Mesothelial cell of epicardium (in vitro differentiated cells): ENCODE data around the gene FOXS1. TPM values are rescaled to one million over a fixed set of nuclear protein-coding genes. Genes with fewer than 3 reads are reported as not detected.

Experiments used
- DNase-seq, 2 experiments: peaks; one replicate each; pipeline ENCODE4 v3.0.0; 2021; ENCODE audit warnings: low spot score in 2 of 2; ENCODE audit not compliant: unreplicated experiment in 2 of 2
- H3K27ac Mint-ChIP-seq: 2 replicates; pipeline ENCODE4 v1.8.0; 2021; ENCODE audit warnings: mixed read lengths
- H3K27me3 Mint-ChIP-seq: 2 replicates; pipeline ENCODE4 v1.8.0; 2021; ENCODE audit warnings: low read depth, mixed read lengths
- H3K36me3 Mint-ChIP-seq: 2 replicates; pipeline ENCODE4 v1.8.0; 2021; ENCODE audit warnings: mixed read lengths
- H3K4me1 Mint-ChIP-seq: 2 replicates; pipeline ENCODE4 v1.8.0; 2021; ENCODE audit warnings: mixed read lengths
- H3K4me3 Mint-ChIP-seq: 2 replicates; pipeline ENCODE4 v1.8.0; 2021; ENCODE audit warnings: mild to moderate bottlenecking, moderate library complexity, mixed read lengths
- H3K9me3 Mint-ChIP-seq: 2 replicates; pipeline ENCODE4 v1.8.0; 2021; ENCODE audit warnings: mixed read lengths
- total RNA-seq: library from RNA; stranded (reverse); gene quantifications from 3 replicates; pipeline ENCODE4 v1.2.1, GENCODE V29; 2021
- TF ChIP-seq, protein P1 (sequence below): fragments of 200-600 bp; sonication (generic); IDR thresholded peaks from one replicate; pipeline ENCODE4 v1.5.0; 2021; ENCODE audit warnings: antibody characterized with exemption; ENCODE audit not compliant: unreplicated experiment

Gene FOXS1
- total RNA-seq, 1 donor from 2014 or later = 1.9 TPM

- DNase-seq = no peak
- Mint-ChIP-seq H3K4me3 (no peak overlapping the region), H3K9me3 (no peaks in the 10 kb centered on the region), H3K36me3 (no peaks in the 10 kb centered on the region), H3K27ac (no peak overlapping the region), H3K27me3 (no peaks in the 10 kb centered on the region), H3K4me1 (peaks cover 6% of the 10 kb centered on the region)
- TF ChIP-seq, protein P1, sequence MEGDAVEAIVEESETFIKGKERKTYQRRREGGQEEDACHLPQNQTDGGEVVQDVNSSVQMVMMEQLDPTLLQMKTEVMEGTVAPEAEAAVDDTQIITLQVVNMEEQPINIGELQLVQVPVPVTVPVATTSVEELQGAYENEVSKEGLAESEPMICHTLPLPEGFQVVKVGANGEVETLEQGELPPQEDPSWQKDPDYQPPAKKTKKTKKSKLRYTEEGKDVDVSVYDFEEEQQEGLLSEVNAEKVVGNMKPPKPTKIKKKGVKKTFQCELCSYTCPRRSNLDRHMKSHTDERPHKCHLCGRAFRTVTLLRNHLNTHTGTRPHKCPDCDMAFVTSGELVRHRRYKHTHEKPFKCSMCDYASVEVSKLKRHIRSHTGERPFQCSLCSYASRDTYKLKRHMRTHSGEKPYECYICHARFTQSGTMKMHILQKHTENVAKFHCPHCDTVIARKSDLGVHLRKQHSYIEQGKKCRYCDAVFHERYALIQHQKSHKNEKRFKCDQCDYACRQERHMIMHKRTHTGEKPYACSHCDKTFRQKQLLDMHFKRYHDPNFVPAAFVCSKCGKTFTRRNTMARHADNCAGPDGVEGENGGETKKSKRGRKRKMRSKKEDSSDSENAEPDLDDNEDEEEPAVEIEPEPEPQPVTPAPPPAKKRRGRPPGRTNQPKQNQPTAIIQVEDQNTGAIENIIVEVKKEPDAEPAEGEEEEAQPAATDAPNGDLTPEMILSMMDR = no peak
Measured at GRCh38 chr20:31821427-31821826, 24.0 kb downstream of the FOXS1 start.

DNA sequence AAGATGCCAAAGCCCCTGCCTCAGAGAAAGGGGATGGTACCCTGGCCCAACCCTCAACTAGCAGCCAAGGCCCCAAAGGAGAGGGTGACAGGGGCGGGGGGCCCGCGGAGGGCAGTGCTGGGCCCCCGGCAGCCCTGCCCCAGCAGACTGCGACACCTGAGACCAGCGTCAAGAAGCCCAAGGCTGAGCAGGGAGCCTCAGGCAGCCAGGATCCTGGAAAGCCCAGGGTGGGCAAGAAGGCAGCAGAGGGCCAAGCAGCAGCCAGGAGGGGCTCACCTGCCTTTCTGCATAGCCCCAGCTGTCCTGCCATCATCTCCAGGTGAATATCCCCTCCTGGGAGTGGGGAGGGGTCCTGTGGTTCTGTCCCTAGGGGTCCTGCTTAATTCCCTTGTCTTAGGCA, 25.2 kb downstream of the FOXS1 start:
- Mint-ChIP-seq H3K27me3 (no peaks in the 10 kb centered on the region), H3K9me3 (no peaks in the 10 kb centered on the region), H3K4me3 (no peak overlapping the region), H3K27ac (no peak overlapping the region), H3K36me3 (no peaks in the 10 kb centered on the region), H3K4me1 (peaks cover 6% of the 10 kb centered on the region)
- TF ChIP-seq, protein P1 = no peak
- no peak for DNase-seq

- no peaks in the 10 kb centered on the region for H3K9me3 Mint-ChIP-seq
- TF ChIP-seq, protein P1 = no peak
- no peaks in the 10 kb centered on the region for H3K36me3 Mint-ChIP-seq
- no peak for DNase-seq
- no peak within 1 kb of the TSS for H3K27ac Mint-ChIP-seq
- H3K4me1 Mint-ChIP-seq = peaks cover 6% of the 10 kb centered on the region
- no peaks in the 10 kb centered on the region for H3K27me3 Mint-ChIP-seq
- H3K4me3 Mint-ChIP-seq = no peak within 1 kb of the TSS
Measured at GRCh38 chr20:31819083-31819784, 26.2 kb downstream of the FOXS1 start, which contains the start of gene MYLK2. TSS of gene MYLK2 (plus strand) at chr20:31819356. CDS start at chr20:31819581, 225 bp downstream.

DNA sequence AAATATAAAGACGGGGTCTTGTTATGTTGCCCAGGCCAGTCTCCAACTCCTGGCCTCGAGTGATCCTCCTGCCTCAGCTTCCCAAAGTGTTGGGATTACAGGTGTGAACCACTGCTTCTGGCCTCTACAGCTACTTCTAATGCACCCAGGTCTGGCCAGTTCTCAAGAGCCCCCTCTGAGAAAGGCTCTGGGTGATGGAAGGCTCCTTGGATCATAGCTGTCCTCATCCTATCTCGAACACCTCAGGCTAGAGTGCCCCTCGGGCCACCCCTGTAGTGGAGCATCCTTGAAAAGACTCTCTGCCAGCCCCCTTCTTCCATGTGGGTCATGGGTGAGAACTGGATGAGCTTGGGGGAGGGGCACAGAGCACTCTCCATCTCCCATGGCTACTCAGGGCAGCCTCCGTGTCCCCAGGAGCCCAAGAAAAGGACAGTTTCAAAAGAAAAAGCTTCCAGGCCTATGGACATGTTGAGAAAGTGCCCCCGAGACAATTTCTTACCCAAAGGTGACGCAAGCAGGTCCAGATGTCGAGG, 27.0 kb downstream of the FOXS1 start:
- Mint-ChIP-seq H3K9me3 (no peaks in the 10 kb centered on the region), H3K36me3 (no peaks in the 10 kb centered on the region), H3K27me3 (no peaks in the 10 kb centered on the region), H3K4me1 (peaks cover 6% of the 10 kb centered on the region), H3K4me3 (no peak overlapping the region), H3K27ac (no peak overlapping the region)
- TF ChIP-seq, protein P1 = no peak
- no peak for DNase-seq

GRCh38 chr20:31817461-31817860, 27.9 kb downstream of the FOXS1 start:
- H3K9me3 Mint-ChIP-seq = no peaks in the 10 kb centered on the region
- TF ChIP-seq, protein P1 = no peak
- no peak overlapping the region for H3K27ac Mint-ChIP-seq
- peaks cover 4% of the 10 kb centered on the region for H3K4me1 Mint-ChIP-seq
- DNase-seq = no peak
- H3K36me3 Mint-ChIP-seq = no peaks in the 10 kb centered on the region
- H3K4me3 Mint-ChIP-seq = no peak overlapping the region
- H3K27me3 Mint-ChIP-seq = no peaks in the 10 kb centered on the region
